H9 (cell line): ENCODE measurements around the gene SH3GLB2. TPM values are rescaled to one million over a fixed set of nuclear protein-coding genes. Genes with fewer than 3 reads are reported as not detected.

Experiments used
- DNase-seq: peaks from one replicate; pipeline ENCODE4 v3.0.0-alpha.2; 2017
- H2AFZ ChIP-seq: one replicate; pipeline ENCODE4 v1.6.1; 2013; ENCODE audit warnings: mild to moderate bottlenecking, low read length, control low read depth, moderate library complexity
- H2AK5ac ChIP-seq: 2 replicates; pipeline ENCODE4 v1.6.1; 2013; ENCODE audit warnings: low read length, control low read depth, mixed read lengths; ENCODE audit not compliant: insufficient read length
- H2BK120ac ChIP-seq: one replicate; pipeline ENCODE4 v1.6.1; 2013; ENCODE audit warnings: low read depth, mild to moderate bottlenecking, low read length, control low read depth, inconsistent platforms; ENCODE audit not compliant: poor library complexity, severe bottlenecking
- H2BK12ac ChIP-seq: 2 replicates; pipeline ENCODE4 v1.6.1; 2013; ENCODE audit warnings: low read length, control low read depth, mixed read lengths, low read depth; ENCODE audit not compliant: insufficient read length
- H2BK15ac ChIP-seq: 2 replicates; pipeline ENCODE4 v1.6.1; 2013; ENCODE audit warnings: low read depth, low read length, control low read depth
- H2BK20ac ChIP-seq: one replicate; pipeline ENCODE4 v1.6.1; 2013; ENCODE audit warnings: low read depth, mild to moderate bottlenecking, low read length, control low read depth, inconsistent platforms; ENCODE audit not compliant: poor library complexity, severe bottlenecking
- H2BK5ac ChIP-seq: 2 replicates; pipeline ENCODE4 v1.6.1; 2013; ENCODE audit warnings: low read length, control low read depth, mixed read lengths; ENCODE audit not compliant: insufficient read length
- H3K14ac ChIP-seq: 2 replicates; pipeline ENCODE4 v1.6.1; 2013; ENCODE audit warnings: low read length, control low read depth; ENCODE audit not compliant: insufficient read depth
- H3K18ac ChIP-seq: 2 replicates; pipeline ENCODE4 v1.6.1; 2013; ENCODE audit warnings: low read depth, mild to moderate bottlenecking, mixed read lengths, low read length, control low read depth; ENCODE audit not compliant: insufficient read length
- H3K23ac ChIP-seq: 2 replicates; pipeline ENCODE4 v1.6.1; 2013; ENCODE audit warnings: low read length, control low read depth, mixed read lengths, low read depth; ENCODE audit not compliant: insufficient read length
- H3K23me2 ChIP-seq: 2 replicates; pipeline ENCODE4 v1.6.1; 2013; ENCODE audit warnings: low read depth, mild to moderate bottlenecking, mixed read lengths, low read length, control low read depth; ENCODE audit not compliant: insufficient read length, poor library complexity, severe bottlenecking
- H3K27ac ChIP-seq: 2 replicates; pipeline ENCODE4 v1.5.1; 2013; ENCODE audit warnings: low read length, control low read depth, mixed read lengths, low read depth; ENCODE audit not compliant: insufficient read length
- H3K27me3 ChIP-seq: 2 replicates; pipeline ENCODE4 v1.6.1; 2013; ENCODE audit warnings: low read length, control low read depth, inconsistent platforms; ENCODE audit not compliant: insufficient read depth
- H3K4ac ChIP-seq: 2 replicates; pipeline ENCODE4 v1.6.1; 2013; ENCODE audit warnings: low read depth, mild to moderate bottlenecking, control low read depth, inconsistent platforms, low read length, moderate library complexity
- H3K4me1 ChIP-seq: 2 replicates; pipeline ENCODE4 v1.6.1; 2013; ENCODE audit warnings: low read length, control low read depth, inconsistent platforms; ENCODE audit not compliant: insufficient read depth
- H3K4me2 ChIP-seq: 2 replicates; pipeline ENCODE4 v1.6.1; 2013; ENCODE audit warnings: low read length, control low read depth, mixed read lengths; ENCODE audit not compliant: insufficient read length, insufficient read depth
- H3K56ac ChIP-seq: 2 replicates; pipeline ENCODE4 v1.6.1; 2013; ENCODE audit warnings: low read depth, mild to moderate bottlenecking, mixed read lengths, low read length, control low read depth; ENCODE audit not compliant: insufficient read length
- H3K79me1 ChIP-seq: 2 replicates; pipeline ENCODE4 v1.6.1; 2013; ENCODE audit warnings: low read depth, mild to moderate bottlenecking, moderate library complexity, low read length, control low read depth, inconsistent platforms; ENCODE audit not compliant: insufficient read depth, poor library complexity, severe bottlenecking
- H3K79me2 ChIP-seq: 2 replicates; pipeline ENCODE4 v1.6.1; 2013; ENCODE audit warnings: low read length, control low read depth, inconsistent platforms; ENCODE audit not compliant: insufficient read depth
- H3K9ac ChIP-seq: 2 replicates; pipeline ENCODE4 v1.6.1; 2013; ENCODE audit warnings: low read length, control low read depth, mixed read lengths; ENCODE audit not compliant: insufficient read length; ENCODE audit errors: extremely low read depth
- H3K9me3 ChIP-seq: one replicate; pipeline ENCODE4 v1.6.1; 2013; ENCODE audit warnings: low read depth, low read length, inconsistent platforms; ENCODE audit not compliant: control insufficient read depth
- H3T11ph ChIP-seq: one replicate; pipeline ENCODE4 v1.6.1; 2013; ENCODE audit warnings: mild to moderate bottlenecking, low read length, control low read depth, inconsistent platforms
- H4K20me1 ChIP-seq: one replicate; pipeline ENCODE4 v1.6.1; 2013; ENCODE audit not compliant: control insufficient read depth, insufficient read length, insufficient read depth
- H4K5ac ChIP-seq: 2 replicates; pipeline ENCODE4 v1.6.1; 2013; ENCODE audit warnings: low read depth, mild to moderate bottlenecking, mixed read lengths, low read length, control low read depth; ENCODE audit not compliant: insufficient read length
- H4K8ac ChIP-seq: replicated peaks from 2 replicates; pipeline ENCODE4 v1.6.1; 2013; ENCODE audit warnings: low read length, control low read depth, mixed read lengths, low read depth; ENCODE audit not compliant: insufficient read length
- H4K91ac ChIP-seq: 2 replicates; pipeline ENCODE4 v1.6.1; 2013; ENCODE audit warnings: low read depth, mild to moderate bottlenecking, moderate library complexity, mixed read lengths, low read length, control low read depth; ENCODE audit not compliant: insufficient read length
- H3K27ac Mint-ChIP-seq, 3 experiments: 2 replicates in 2 of 3; 3 replicates in 1 of 3; pipeline ENCODE4 v1.8.0; 2020 to 2021; ENCODE audit warnings: mixed read lengths in 3 of 3, mild to moderate bottlenecking in 1 of 3, moderate library complexity in 1 of 3
- H3K27me3 Mint-ChIP-seq: 2 replicates; pipeline ENCODE4 v1.8.0; 2021; ENCODE audit warnings: low read depth, mild to moderate bottlenecking, moderate library complexity, mixed read lengths
- H3K36me3 Mint-ChIP-seq, 3 experiments: 2 replicates in 2 of 3; 3 replicates in 1 of 3; pipeline ENCODE4 v1.8.0; 2020 to 2021; ENCODE audit warnings: low read depth in 3 of 3, mixed read lengths in 3 of 3; ENCODE audit not compliant: insufficient read depth in 1 of 3
- H3K4me1 Mint-ChIP-seq, 2 experiments: 2 replicates each; pipeline ENCODE4 v1.8.0; 2020; ENCODE audit warnings: mixed read lengths in 2 of 2
- H3K4me3 Mint-ChIP-seq, 2 experiments: 2 replicates in 1 of 2; 3 replicates in 1 of 2; pipeline ENCODE4 v1.8.0; 2020 to 2021; ENCODE audit warnings: mild to moderate bottlenecking in 2 of 2, mixed read lengths in 2 of 2, moderate library complexity in 1 of 2
- H3K9me3 Mint-ChIP-seq, 2 experiments: 2 replicates in 1 of 2; 3 replicates in 1 of 2; pipeline ENCODE4 v1.8.0; 2020; ENCODE audit warnings: mild to moderate bottlenecking in 2 of 2, mixed read lengths in 2 of 2, moderate library complexity in 1 of 2
- CTCF ChIP-seq: fragments of 200-600 bp; sonication (generic); conservative IDR thresholded peaks from 3 replicates; pipeline ENCODE4 v1.8.0; 2021; ENCODE audit warnings: antibody characterized with exemption, mild to moderate bottlenecking
- WGBS: extraction: QIAGEN DNeasy Blood & Tissue Kit; methylation state at CpG from one replicate; pipeline ENCODE4 v1.1.7; 2013; ENCODE audit warnings: missing lambda C conversion rate, low lambda C conversion rate, mixed read lengths; ENCODE audit not compliant: insufficient read length; ENCODE audit errors: extremely low coverage; 5-methylcytosine and 5-hydroxymethylcytosine counted together
- total RNA-seq: library from RNA; stranded (reverse); gene quantifications from 2 replicates; pipeline ENCODE4 v1.2.1, GENCODE V29; 2021

Gene SH3GLB2
- total RNA-seq, 1 experiment from 2014 or later = 69.5 TPM

- Histone ChIP-seq H2AFZ (no peak overlapping the region), H3K9ac (no peak overlapping the region), H3K23ac (no peak overlapping the region), H4K20me1 (no peaks in the 10 kb centered on the region), H3K27me3 (no peaks in the 10 kb centered on the region), H3K4ac (no peak overlapping the region), H2BK15ac (no peak overlapping the region), H3K23me2 (no peaks in the 10 kb centered on the region), H4K91ac (no peak overlapping the region), H2BK120ac (no peak overlapping the region), H3K18ac (no peak overlapping the region), H3K14ac (no peak overlapping the region), H3K79me2 (no peaks in the 10 kb centered on the region), H3K79me1 (no peaks in the 10 kb centered on the region), H3K9me3 (no peaks in the 10 kb centered on the region), H3T11ph (no peak overlapping the region), H4K5ac (no peak overlapping the region), H2BK12ac (no peak overlapping the region), H2AK5ac (no peak overlapping the region), H2BK5ac (no peak overlapping the region), H3K4me1 (no peaks in the 10 kb centered on the region), H4K8ac (no peak overlapping the region), H2BK20ac (no peak overlapping the region), H3K56ac (no peak overlapping the region), H3K27ac (no peak overlapping the region), H3K4me2 (no peak overlapping the region)
- Mint-ChIP-seq H3K4me3 (no peak overlapping the region; a peak in 1 of 5 replicates), H3K27ac (peak overlapping the region; percentile 11 to 75 (median 66); a peak in 4 of 7 replicates), H3K9me3 (no peaks in the 10 kb centered on the region), H3K4me1 (peaks cover 0 to 5% of the 10 kb centered on the region in 2 experiments; a peak in 1 of 4 replicates), H3K36me3 (peaks cover 10 to 67% (median 49%) of the 10 kb centered on the region in 3 experiments; a peak in 6 of 7 replicates), H3K27me3 (no peaks in the 10 kb centered on the region; the same call in 1 of the 2 replicates)
- no peak for DNase-seq
- WGBS = no CpG with 5 or more reads among the region's 19 CpGs
- TF ChIP-seq CTCF = no peak
Observed at GRCh38 chr9:129011170-129011569, 17.0 kb downstream of the SH3GLB2 start.
